Ramos (cell line): ENCODE results near the gene PERM1.
"Not testable (repeated sequence)": the region's sequence is repeated elsewhere in the genome, so short reads cannot be mapped to it uniquely, and the experiment has no call there.

Experiments used
- in situ Hi-C: fragments of 300-500 bp; cut with MboI; formaldehyde crosslinking; loops from one replicate; pipeline ENCODE4 v1.14.3; 2022; ENCODE audit warnings: low sequenced_read_pairs; ENCODE audit not compliant: unreplicated experiment

The PERM1 gene

DNA sequence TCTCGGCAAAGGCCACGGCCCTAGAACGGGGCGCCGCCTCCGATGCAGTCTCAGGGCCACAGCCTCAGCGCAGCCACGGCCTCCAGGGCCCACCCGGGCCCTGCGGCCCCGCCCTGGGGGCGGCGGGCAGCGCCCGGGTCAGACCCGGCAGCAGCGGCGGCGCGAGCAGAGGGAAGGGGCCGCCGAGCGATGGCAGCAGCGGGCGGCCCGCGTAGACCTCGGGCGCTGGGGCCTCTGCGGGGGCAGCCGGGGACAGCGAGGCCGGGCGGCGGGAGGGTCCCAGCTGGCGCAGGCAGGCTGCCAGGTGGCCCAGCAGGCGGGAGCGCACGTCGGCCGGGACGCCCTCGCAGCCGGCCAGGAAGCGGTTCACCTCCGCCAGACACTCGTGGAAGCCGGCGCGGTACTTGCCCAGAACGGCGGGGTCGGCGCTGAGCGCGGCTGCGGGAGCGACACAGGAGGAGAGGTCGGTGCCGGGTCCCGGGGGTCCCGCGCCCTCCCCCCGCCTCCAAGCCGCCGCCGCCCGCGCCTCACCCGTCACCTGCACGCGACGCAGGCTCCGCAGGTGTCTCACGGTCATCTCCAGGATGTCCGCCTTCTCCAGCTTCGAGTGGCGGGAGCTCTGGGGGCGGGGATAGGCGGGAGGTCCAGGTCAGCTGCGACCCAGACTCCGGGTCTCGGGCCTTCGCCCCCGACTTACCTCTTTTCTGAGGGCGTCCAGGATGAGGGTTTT, 17.3 kb upstream of the PERM1 start:
- in situ Hi-C loops = no loop called here

DNA sequence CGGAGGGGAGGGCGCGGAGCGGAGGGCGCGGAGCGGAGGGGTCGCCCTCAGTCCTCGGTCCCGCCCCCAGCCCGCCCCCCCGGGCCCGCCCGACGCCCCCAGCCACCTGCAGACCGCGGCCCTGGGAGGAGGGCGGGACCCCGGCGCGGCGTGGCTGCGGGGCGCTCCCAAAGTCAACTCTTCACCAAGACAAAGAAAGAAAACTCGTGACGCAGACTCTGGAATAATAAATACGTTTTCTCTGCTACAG, 16.8 kb upstream of the PERM1 start:
- in situ Hi-C loops = no loop called here

DNA sequence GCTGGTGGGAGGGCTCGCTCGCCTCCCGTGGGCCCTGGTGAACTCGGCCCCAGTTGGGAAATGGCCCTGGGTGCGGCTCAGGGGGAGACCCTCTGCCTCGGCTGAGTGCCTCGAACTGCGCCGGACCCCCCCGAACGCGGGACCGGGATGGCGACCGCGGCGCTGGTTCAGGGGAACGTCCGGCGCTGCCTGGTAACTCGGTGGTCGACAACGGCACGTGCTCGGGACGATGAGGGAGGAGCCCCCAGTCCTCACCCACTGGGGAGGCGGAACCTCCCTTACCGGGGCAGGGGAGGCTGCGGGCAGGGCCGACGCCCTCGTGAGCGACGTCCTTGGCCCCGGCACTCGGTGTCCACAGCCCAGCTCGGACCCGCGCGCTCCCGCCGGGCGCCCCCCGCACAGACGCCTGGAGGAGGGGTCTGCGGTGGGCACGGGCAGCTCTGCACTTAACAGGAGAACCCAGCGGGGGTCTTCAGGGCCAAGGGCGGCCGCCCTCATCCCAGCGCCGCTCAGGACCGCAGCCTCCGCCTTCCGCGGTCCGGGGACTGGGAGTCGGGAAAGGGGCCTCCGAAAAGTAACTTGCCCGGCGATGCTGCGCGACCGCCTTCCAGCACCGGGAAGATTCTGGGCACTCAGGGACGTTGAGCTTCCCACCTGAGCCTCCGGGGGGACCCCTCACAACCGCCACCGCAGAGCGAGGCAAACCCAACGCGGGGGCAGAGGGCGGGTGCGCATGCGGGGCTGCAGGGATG, 16.3 kb upstream of the PERM1 start:
- in situ Hi-C loops = no loop called here

- in situ Hi-C loops = no loop called here
These were observed 15.8 kb upstream of the PERM1 start for GRCh38 chr1:997713-997992.

- in situ Hi-C loops = no loop called here
These were observed 15.2 kb upstream of the PERM1 start for GRCh38 chr1:996851-997712.

DNA sequence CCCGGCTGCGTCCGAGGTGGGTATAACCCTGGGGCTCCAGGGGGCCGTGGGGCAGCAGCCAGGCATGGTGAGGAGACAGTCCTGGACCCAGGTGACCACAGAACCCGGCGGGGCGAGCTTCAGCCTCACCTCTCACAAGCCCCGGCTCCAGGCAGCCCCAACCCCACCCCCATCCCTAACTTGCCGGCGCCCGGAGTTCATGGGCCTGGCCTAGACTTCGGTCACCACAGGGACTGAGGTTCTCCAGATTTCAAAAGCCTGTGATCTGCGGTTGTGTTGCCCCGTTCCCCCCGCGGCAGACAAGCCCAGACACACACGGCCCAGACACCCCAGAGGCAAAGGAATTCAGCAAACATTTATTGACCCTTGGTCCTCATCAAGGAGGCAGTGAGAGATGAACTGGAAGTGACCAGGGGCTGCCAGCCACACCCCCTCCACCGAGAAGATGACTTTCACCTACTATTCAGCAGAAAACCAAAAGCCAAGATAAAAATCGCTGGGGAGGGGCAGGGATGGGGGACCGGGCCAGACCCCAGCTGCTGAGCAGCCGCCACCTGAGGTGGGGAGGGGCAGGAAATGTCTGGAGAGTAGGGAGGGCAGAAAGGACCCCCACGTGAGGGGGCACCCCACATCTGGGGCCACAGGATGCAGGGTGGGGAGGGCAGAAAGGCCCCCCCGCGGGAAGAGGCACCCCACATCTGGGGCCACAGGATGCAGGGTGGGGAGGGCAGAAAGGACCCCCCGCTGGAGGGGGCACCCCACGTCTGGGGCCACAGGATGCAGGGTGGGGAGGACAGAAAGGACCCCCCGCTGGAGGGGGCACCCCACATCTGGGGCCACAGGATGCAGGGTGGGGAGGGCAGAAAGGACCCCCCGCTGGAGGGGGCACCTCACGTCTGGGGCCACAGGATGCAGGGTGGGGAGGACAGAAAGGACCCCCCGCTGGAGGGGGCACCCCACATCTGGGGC, 14.1 kb upstream of the PERM1 start:
- in situ Hi-C loops = no loop called here

DNA sequence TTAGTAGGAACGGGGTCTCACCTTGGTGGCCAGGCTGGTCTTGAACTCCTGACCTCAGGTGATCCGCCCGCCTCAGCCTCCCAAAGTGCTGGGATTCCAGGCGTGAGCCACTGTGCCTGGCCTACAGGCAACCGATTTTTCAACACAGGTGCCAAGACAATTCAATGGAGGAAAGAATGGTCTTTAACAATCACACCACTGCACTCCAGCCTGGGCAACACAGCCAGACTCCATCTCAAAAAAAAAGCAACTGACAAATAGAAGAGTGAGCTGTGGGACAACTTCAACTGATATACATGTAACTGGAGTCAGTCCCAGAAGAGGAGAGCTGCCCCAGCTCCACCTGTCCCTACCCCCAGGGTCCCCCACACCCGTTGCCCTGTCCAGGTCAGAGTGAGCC, 12.7 kb upstream of the PERM1 start:
- in situ Hi-C loops = not testable (repeated sequence)

- in situ Hi-C loops = no loop called here
These were observed 11.6 kb upstream of the PERM1 start for GRCh38 chr1:993379-993995.

GRCh38 chr1:992362-992761, 10.5 kb upstream of the PERM1 start:
- in situ Hi-C loops = no loop called here

DNA sequence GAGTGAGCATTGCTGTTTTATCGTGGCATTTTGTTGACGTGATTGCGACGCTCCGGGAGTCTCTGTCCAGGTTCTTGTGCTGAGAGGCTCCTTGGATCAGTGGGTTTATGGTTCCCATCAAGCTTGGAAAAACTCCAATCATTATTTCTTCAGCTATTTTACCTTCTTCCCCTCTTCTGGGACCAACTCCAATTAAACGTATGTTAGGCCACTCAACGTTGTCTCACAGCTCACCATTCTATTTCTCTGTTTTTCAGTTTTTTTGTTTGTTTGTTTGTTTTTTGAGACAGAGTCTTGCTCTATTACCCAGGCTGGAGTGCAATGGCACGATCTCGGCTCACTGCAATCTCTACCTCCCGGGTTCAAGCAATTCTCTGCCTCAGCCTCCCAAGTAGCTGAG, 10.0 kb upstream of the PERM1 start:
- in situ Hi-C loops = no loop called here

DNA sequence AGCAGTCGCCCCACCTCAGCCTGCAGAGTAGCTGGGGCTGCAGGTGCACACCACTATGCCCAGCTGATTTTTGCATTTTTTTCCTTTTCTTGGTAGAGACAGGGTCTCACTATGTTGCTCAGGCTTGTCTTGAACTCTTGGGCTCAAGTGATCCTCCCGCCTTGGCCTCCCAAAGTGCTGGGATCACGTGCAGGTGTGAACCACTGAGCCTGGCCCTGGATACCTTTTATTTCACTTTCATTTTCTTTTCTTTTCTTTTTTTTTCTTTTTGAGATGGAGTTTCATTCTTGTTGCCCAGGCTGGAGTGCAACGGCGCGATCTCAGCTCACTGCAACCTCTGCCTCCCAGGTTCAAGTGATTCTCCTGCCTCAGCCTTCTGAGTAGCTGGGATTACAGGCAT, 9.4 kb upstream of the PERM1 start:
- in situ Hi-C loops = not testable (repeated sequence)

GRCh38 chr1:988061-988460, 6.2 kb upstream of the PERM1 start:
- in situ Hi-C loops = not testable (repeated sequence)

DNA sequence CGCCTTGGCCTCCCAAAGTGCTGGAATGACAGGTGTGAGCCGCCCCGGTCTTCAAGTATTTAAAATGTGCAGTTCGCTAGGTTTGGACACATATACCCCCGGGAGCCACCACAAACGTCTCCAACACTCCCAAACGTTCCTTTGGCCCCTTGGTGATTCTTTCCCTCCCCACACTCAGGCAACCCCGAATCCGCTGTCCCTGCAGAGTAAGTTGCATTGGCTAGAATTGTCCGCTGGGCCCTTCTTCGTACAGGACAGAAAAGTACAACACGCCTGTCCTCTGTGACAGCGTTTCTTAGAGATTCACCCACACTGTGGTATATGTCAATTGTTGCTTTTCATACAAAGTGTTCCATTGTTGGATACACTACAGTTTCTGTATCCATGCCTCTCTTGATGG, 3.2 kb upstream of the PERM1 start:
- in situ Hi-C loops = no loop called here

DNA sequence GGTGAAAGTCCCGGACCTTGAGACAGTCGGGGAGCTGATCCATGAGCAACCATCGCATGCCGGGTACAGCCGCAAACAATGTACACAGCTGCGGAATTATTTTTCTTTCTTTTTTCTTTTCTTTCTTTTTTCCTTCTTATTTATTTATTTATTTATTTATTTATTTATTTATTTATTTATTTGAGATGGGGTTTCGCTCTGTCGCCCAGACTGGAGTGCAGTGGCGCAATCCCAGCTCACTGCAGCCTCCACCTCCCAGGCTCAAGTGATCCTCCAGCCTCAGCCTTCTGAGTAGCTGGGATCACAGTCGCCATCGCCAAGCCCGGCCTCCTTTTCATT, 2.6 kb upstream of the PERM1 start:
- in situ Hi-C loops = no loop called here

DNA sequence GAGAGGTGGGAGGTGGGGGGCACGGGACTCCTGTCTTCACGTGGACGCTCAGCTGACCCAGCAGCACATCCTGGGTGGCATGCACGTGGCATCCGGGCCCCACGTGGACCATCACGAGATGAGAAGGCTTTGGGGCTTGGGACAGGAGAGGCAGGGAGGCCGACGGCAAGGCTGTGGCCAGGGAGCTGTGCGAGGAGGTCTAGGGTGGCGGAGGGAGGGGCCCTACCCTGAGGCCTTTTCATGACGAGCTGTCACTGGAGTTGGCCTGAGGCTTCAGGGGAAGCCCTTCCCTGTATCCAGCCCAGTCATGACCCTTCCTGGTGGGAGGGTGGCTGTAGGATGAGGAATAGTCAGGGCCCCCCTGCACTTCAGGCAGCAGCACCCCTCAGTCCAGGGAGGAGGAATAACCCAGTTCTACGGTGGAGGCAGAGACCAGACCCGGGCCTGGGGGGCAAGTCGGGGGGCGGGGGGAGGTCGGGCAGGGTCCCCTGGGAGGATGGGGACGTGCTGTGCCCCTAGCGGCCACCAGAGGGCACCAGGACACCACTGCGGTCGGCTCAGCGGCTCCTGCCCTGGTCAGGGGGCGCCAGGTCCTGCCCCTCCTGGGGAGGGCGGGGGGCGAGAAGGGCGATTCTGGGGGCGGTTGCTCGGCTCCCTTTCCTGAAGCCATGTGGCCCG, 2.0 kb upstream of the PERM1 start:
- in situ Hi-C loops = no loop called here

- in situ Hi-C loops = no loop called here
These were observed 1.0 kb upstream of the PERM1 start for GRCh38 chr1:982765-983436.

GRCh38 chr1:981491-981954, 370 bp downstream of the PERM1 start:
- in situ Hi-C loops = no loop called here

- in situ Hi-C loops = no loop called here
These were observed 1.1 kb downstream of the PERM1 start for GRCh38 chr1:980602-981395.
